ENCODE results near the gene TPRG1L. TPM values are rescaled to one million over a fixed set of nuclear protein-coding genes. Genes with fewer than 3 reads are reported as not detected.

The TPRG1L gene
- polyA plus RNA-seq, 3 donors from 2014 or later: 36.2 to 43.4 (median 40.3) TPM

DNA sequence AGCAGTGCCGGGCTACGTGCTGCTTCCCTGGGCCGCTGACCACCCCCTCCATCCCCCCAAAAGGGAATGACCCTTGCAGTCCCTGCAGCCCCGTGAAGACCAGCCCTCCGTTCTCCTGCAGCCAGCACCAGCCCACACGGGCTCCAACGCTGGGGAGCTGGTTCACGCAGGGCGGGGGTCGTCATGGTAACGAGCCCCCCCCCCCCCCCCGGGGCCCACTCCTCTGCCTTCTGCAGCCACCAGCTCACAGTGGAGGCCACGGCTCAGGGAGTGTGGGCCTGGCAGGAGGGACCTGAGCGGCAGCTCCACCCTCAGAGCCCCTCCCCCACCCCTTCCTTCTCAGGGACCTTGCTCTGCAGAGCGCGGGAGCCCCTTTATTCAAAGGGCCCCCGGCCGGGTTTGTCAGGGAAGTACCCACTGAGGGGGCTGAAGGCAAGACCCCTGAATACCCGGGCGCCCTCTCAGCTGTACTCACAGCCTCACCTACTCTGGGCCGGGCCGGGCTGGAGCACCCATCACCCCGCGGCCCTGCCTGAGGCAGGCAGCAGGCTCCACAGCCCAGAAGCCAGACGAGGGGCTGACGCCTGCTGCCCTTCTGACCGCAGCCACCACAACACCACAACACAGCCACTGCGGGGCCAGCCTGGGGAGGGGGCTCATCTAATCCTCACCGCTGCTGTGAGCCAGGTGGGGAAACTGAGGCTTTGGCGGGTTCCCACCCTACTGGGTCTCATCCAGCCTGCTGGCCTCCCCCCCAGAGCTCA is 26.1 kb upstream of the TPRG1L start:
- DNase-seq: peak in 1 of 3 donors; percentile 24
- H3K4me3 Mint-ChIP-seq: peak overlapping the region; percentile 79 to 91 (median 85)
- H3K27ac Mint-ChIP-seq: peak overlapping the region; percentile 84 to 94 (median 88)
- H3K36me3 Mint-ChIP-seq: no peaks in the 10 kb centered on the region
- H3K27me3 Mint-ChIP-seq (ENCODE audit: low read depth in 3 of 3): peaks cover 0 to 2% (median 1%) of the 10 kb centered on the region in 3 donors
- H3K9me3 Mint-ChIP-seq: no peaks in the 10 kb centered on the region
- peaks cover 24 to 41% of the 10 kb centered on the region in 2 donors for H3K4me1 Mint-ChIP-seq

GRCh38 chr1:3599286-3599811 is 25.5 kb upstream of the TPRG1L start:
- H3K36me3 Mint-ChIP-seq: no peaks in the 10 kb centered on the region
- peak overlapping the region in 4 of 5 donors; percentile 46 to 66 (median 54) for H3K4me3 Mint-ChIP-seq
- peak overlapping the region; percentile 80 to 91 (median 85) for H3K27ac Mint-ChIP-seq
- no peak for DNase-seq
- no peaks in the 10 kb centered on the region for H3K9me3 Mint-ChIP-seq
- peaks cover 0 to 2% (median 0%) of the 10 kb centered on the region in 3 donors for H3K27me3 Mint-ChIP-seq (ENCODE audit: low read depth in 3 of 3)
- H3K4me1 Mint-ChIP-seq: peaks cover 24 to 41% of the 10 kb centered on the region in 2 donors

DNA sequence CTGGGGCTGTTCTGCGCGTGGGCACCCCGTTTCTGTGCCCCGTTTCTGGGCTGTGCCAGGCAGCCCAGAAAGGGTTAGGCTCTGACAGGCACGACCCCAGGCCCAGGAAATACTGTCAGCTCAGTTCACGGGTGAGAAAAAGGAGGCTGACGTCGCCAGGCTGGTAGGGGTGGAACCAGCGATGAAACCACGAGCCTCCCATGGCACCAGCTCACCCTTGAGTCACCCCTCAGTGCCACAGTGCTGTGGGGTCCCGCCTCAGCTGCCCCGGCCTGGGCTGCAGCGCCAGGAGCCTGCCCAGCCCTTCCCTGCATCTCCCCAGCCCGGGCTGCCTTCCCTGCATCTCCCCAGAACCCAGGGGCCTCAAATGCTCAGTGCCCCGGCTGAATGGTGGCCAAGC is 25.0 kb upstream of the TPRG1L start:
- H3K27ac Mint-ChIP-seq: peak overlapping the region; percentile 80 to 91 (median 85)
- peak; percentile 51 to 68 (median 60) for DNase-seq
- H3K9me3 Mint-ChIP-seq: no peaks in the 10 kb centered on the region
- peaks cover 0 to 2% (median 0%) of the 10 kb centered on the region in 3 donors for H3K27me3 Mint-ChIP-seq (ENCODE audit: low read depth in 3 of 3)
- H3K36me3 Mint-ChIP-seq: no peaks in the 10 kb centered on the region
- peaks cover 24 to 41% of the 10 kb centered on the region in 2 donors for H3K4me1 Mint-ChIP-seq
- peak overlapping the region in 3 of 5 donors; percentile 38 to 66 (median 59) for H3K4me3 Mint-ChIP-seq

GRCh38 chr1:3600354-3600753 is 24.5 kb upstream of the TPRG1L start:
- Mint-ChIP-seq H3K9me3 (no peaks in the 10 kb centered on the region), H3K4me1 (peaks cover 24 to 41% of the 10 kb centered on the region in 2 donors), H3K36me3 (no peaks in the 10 kb centered on the region), H3K27me3 (ENCODE audit: low read depth in 3 of 3) (peaks cover 0 to 2% (median 0%) of the 10 kb centered on the region in 3 donors), H3K27ac (peak overlapping the region in 3 of 6 donors; percentile 12 to 84 (median 80)), H3K4me3 (no peak overlapping the region)
- no peak for DNase-seq

DNA sequence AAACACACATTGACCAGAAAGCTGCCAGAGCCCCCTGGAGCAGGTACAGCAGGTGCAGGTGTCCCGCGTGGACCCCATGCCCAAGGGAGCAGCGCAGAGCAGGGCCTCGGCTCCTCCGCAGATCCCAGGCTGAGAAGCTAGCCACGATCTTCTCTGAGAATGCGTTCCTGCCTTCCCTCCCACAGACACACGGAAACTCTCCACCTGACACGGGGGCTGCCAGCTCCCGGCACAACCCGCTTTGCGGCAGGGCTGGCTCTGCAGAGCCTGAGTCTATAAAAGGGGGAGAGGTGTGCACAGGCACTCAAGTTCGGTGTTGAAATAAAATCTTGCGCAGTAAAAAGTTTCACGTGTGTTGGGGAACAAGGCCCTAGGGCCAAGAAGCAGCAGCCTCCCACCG is 23.1 kb upstream of the TPRG1L start:
- DNase-seq: no peak
- Mint-ChIP-seq H3K27ac (peak overlapping the region in 2 of 6 donors; percentile 69 to 84), H3K36me3 (no peaks in the 10 kb centered on the region), H3K27me3 (ENCODE audit: low read depth in 3 of 3) (peaks cover 0 to 2% (median 0%) of the 10 kb centered on the region in 3 donors), H3K4me3 (peak overlapping the region in 1 of 5 donors; percentile 41), H3K9me3 (no peaks in the 10 kb centered on the region), H3K4me1 (peaks cover 24 to 35% of the 10 kb centered on the region in 2 donors)

- peaks cover 19 to 29% of the 10 kb centered on the region in 2 donors for H3K4me1 Mint-ChIP-seq
- H3K9me3 Mint-ChIP-seq: no peaks in the 10 kb centered on the region
- H3K4me3 Mint-ChIP-seq: no peak overlapping the region
- DNase-seq: no peak
- H3K27ac Mint-ChIP-seq: no peak overlapping the region
- H3K27me3 Mint-ChIP-seq (ENCODE audit: low read depth in 3 of 3): peaks cover 0 to 2% (median 1%) of the 10 kb centered on the region in 3 donors
- no peaks in the 10 kb centered on the region for H3K36me3 Mint-ChIP-seq
Observed at GRCh38 chr1:3602375-3602774, 22.4 kb upstream of the TPRG1L start.

GRCh38 chr1:3603156-3603555 is 21.7 kb upstream of the TPRG1L start:
- no peaks in the 10 kb centered on the region for H3K9me3 Mint-ChIP-seq
- peaks cover 11 to 21% of the 10 kb centered on the region in 2 donors for H3K4me1 Mint-ChIP-seq
- peaks cover 0 to 1% (median 0%) of the 10 kb centered on the region in 3 donors for H3K27me3 Mint-ChIP-seq (ENCODE audit: low read depth in 3 of 3)
- H3K27ac Mint-ChIP-seq: no peak overlapping the region
- no peaks in the 10 kb centered on the region for H3K36me3 Mint-ChIP-seq
- H3K4me3 Mint-ChIP-seq: no peak overlapping the region
- no peak for DNase-seq

GRCh38 chr1:3603571-3604467 is 21.0 kb upstream of the TPRG1L start:
- H3K4me1 Mint-ChIP-seq: peaks cover 8 to 18% of the 10 kb centered on the region in 2 donors
- no peak overlapping the region for H3K27ac Mint-ChIP-seq
- H3K36me3 Mint-ChIP-seq: no peaks in the 10 kb centered on the region
- no peak overlapping the region for H3K4me3 Mint-ChIP-seq
- no peak for DNase-seq
- H3K9me3 Mint-ChIP-seq: no peaks in the 10 kb centered on the region
- peaks cover 0 to 1% (median 0%) of the 10 kb centered on the region in 3 donors for H3K27me3 Mint-ChIP-seq (ENCODE audit: low read depth in 3 of 3)

- Mint-ChIP-seq H3K36me3 (no peaks in the 10 kb centered on the region), H3K4me3 (no peak overlapping the region), H3K27me3 (ENCODE audit: low read depth in 3 of 3) (peaks cover 0 to 2% (median 1%) of the 10 kb centered on the region in 3 donors), H3K27ac (no peak overlapping the region), H3K9me3 (no peaks in the 10 kb centered on the region), H3K4me1 (peaks cover 1 to 11% of the 10 kb centered on the region in 2 donors)
- no peak for DNase-seq
Observed at GRCh38 chr1:3604468-3604974, 20.3 kb upstream of the TPRG1L start.

DNA sequence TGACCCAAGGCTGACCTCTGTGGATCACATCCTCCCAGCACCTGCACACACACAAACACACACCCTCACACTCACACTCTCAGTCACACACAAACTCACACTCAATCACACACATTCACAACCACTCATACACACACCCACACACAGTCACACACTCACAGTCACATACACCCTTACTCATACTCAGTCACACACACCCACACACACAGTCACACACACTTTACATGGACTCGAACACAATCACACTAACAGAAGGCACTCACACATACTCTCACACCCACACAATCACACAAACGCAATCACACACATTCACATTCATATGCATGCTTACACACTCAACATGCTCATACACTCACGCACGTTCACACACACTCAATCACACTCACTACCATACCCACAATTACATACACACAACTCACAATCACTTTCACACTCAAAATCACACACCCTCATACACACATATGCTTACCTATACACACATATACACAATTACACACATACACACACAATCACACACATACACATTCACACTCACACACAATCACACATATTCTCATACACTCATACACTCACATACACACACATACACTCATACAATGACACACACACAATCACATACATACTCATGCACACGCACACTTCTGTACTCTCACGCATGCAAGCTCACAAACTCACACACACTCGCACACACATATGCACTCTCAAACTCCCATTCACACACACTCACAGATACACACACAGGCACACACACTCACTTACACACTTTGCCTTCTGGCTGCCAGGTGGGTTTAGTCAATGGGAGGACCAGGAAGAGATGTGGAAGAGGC is 19.6 kb upstream of the TPRG1L start:
- no peak for DNase-seq
- peaks cover 0 to 2% (median 1%) of the 10 kb centered on the region in 3 donors for H3K27me3 Mint-ChIP-seq (ENCODE audit: low read depth in 3 of 3)
- H3K27ac Mint-ChIP-seq: no peak overlapping the region
- peaks cover under 1 to 5% of the 10 kb centered on the region in 2 donors for H3K4me1 Mint-ChIP-seq
- H3K4me3 Mint-ChIP-seq: no peak overlapping the region
- no peaks in the 10 kb centered on the region for H3K9me3 Mint-ChIP-seq
- no peaks in the 10 kb centered on the region for H3K36me3 Mint-ChIP-seq

- peaks cover 2 to 5% (median 3%) of the 10 kb centered on the region in 3 donors for H3K27me3 Mint-ChIP-seq (ENCODE audit: low read depth in 3 of 3)
- no peak overlapping the region for H3K4me3 Mint-ChIP-seq
- peaks cover 6 to 7% of the 10 kb centered on the region in 2 donors for H3K4me1 Mint-ChIP-seq
- no peaks in the 10 kb centered on the region for H3K36me3 Mint-ChIP-seq
- DNase-seq: no peak
- H3K9me3 Mint-ChIP-seq: no peaks in the 10 kb centered on the region
- no peak overlapping the region for H3K27ac Mint-ChIP-seq
Observed at GRCh38 chr1:3606779-3607702, 17.8 kb upstream of the TPRG1L start.

DNA sequence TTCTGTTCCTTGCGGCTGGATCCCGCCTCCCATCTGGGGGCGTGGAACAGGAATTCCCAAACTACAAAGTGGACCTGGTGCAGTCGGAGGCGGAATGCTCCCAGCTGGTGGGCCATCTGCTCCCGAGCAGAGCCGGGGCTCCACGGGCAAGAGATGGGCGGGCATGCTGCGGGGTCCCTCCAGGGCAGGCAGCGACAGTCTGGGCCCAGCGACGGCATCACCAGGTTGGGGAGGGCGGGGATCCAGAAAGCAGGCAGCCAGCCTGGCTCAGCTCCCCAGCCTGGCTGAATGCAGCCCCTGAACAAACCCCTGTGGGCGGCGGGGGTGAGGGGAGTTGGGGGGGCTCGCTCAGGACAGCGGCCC is 17.1 kb upstream of the TPRG1L start:
- peaks cover 6 to 7% of the 10 kb centered on the region in 2 donors for H3K4me1 Mint-ChIP-seq
- H3K27ac Mint-ChIP-seq: no peak overlapping the region
- no peaks in the 10 kb centered on the region for H3K9me3 Mint-ChIP-seq
- H3K27me3 Mint-ChIP-seq (ENCODE audit: low read depth in 3 of 3): peaks cover 2 to 5% (median 3%) of the 10 kb centered on the region in 3 donors
- no peaks in the 10 kb centered on the region for H3K36me3 Mint-ChIP-seq
- no peak for DNase-seq
- H3K4me3 Mint-ChIP-seq: no peak overlapping the region
